ENCODE measurements around the gene HDAC4. TPM values are rescaled to one million over a fixed set of nuclear protein-coding genes. Genes with fewer than 3 reads are reported as not detected.

The HDAC4 gene
- polyA plus RNA-seq, 1 donor (not counting 4 experiments of a cell fraction or from before 2014, with no cell fraction given) = 2.9 TPM

- TF ChIP-seq CTCF (optimal IDR thresholded peaks at IDR 0.05 in 1 of 3, IDR thresholded peaks at IDR 0.05 in 1 of 3, conservative IDR thresholded peaks at IDR 0.05 in 1 of 3; ENCODE audit: extremely low read depth in 1 of 3, insufficient read depth in 2 of 3, low read length in 3 of 3) (no peak), EZH2 (IDR thresholded peaks at IDR 0.05; ENCODE audit: low read length) (no peak)
- no peak for DNase-seq (ENCODE audit: low read depth, low spot score)
- dilution Hi-C loops (cut with MboI; ENCODE audit: extremely low pct_ligation_motif_present, low sequenced_read_pairs) = no loop called here
- no peak overlapping the region for H3K9ac ChIP-seq (ENCODE audit: control insufficient read depth, extremely low read depth, insufficient read depth, low read length)
- no peaks in the 10 kb centered on the region for H4K20me1 ChIP-seq (ENCODE audit: control insufficient read depth, extremely low read depth, insufficient read depth, low read length)
- peaks cover 2% of the 10 kb centered on the region for H3K9me1 ChIP-seq (ENCODE audit: control insufficient read depth, extremely low read depth, insufficient read depth, low read length)
- H2AFZ ChIP-seq (ENCODE audit: control insufficient read depth, low read length) = no peak overlapping the region
- H3K36me3 ChIP-seq (ENCODE audit: control insufficient read depth in 2 of 2, extremely low read depth in 1 of 2, insufficient read depth in 2 of 2, low read length in 2 of 2) = no peaks in the 10 kb centered on the region
- H3K9me3 ChIP-seq (ENCODE audit: control insufficient read depth, low read depth, low read length) = no peaks in the 10 kb centered on the region
- no peaks in the 10 kb centered on the region for H3K27me3 ChIP-seq (ENCODE audit: control insufficient read depth, extremely low read depth, insufficient read depth, low read length)
- H3K4me2 ChIP-seq (ENCODE audit: control insufficient read depth, extremely low read depth, insufficient read depth, low read depth, low read length) = no peak overlapping the region
- H3K4me1 ChIP-seq (ENCODE audit: control insufficient read depth, extremely low read depth, insufficient read depth, low read length) = peaks cover 23% of the 10 kb centered on the region
- no peak overlapping the region for H3K4me3 ChIP-seq (ENCODE audit: control insufficient read depth in 2 of 3, extremely low read depth in 1 of 3, insufficient read depth in 2 of 3, low read depth in 1 of 3, low read length in 3 of 3)
- no peak for FAIRE-seq
- peaks cover 15% of the 10 kb centered on the region for H3K79me2 ChIP-seq (ENCODE audit: control insufficient read depth, insufficient read depth, low read length)
- no peak overlapping the region for H3K27ac ChIP-seq (ENCODE audit: control insufficient read depth, insufficient read depth, low read length)
These were observed 128.9 kb downstream of the HDAC4 start for GRCh38 chr2:239271882-239272281.

- Histone ChIP-seq H3K9me1 (ENCODE audit: control insufficient read depth, extremely low read depth, insufficient read depth, low read length) (peaks cover 2% of the 10 kb centered on the region), H4K20me1 (ENCODE audit: control insufficient read depth, extremely low read depth, insufficient read depth, low read length) (no peaks in the 10 kb centered on the region), H3K4me3 (ENCODE audit: control insufficient read depth in 2 of 3, extremely low read depth in 1 of 3, insufficient read depth in 2 of 3, low read depth in 1 of 3, low read length in 3 of 3) (no peak overlapping the region), H2AFZ (ENCODE audit: control insufficient read depth, low read length) (no peak overlapping the region), H3K4me2 (ENCODE audit: control insufficient read depth, extremely low read depth, insufficient read depth, low read depth, low read length) (no peak overlapping the region), H3K9ac (ENCODE audit: control insufficient read depth, extremely low read depth, insufficient read depth, low read length) (no peak overlapping the region), H3K36me3 (ENCODE audit: control insufficient read depth in 2 of 2, extremely low read depth in 1 of 2, insufficient read depth in 2 of 2, low read length in 2 of 2) (no peaks in the 10 kb centered on the region), H3K9me3 (ENCODE audit: control insufficient read depth, low read depth, low read length) (no peaks in the 10 kb centered on the region), H3K79me2 (ENCODE audit: control insufficient read depth, insufficient read depth, low read length) (peaks cover 15% of the 10 kb centered on the region), H3K4me1 (ENCODE audit: control insufficient read depth, extremely low read depth, insufficient read depth, low read length) (peaks cover 23% of the 10 kb centered on the region), H3K27ac (ENCODE audit: control insufficient read depth, insufficient read depth, low read length) (no peak overlapping the region), H3K27me3 (ENCODE audit: control insufficient read depth, extremely low read depth, insufficient read depth, low read length) (no peaks in the 10 kb centered on the region)
- DNase-seq (ENCODE audit: low read depth, low spot score) (no peak), FAIRE-seq (no peak)
- TF ChIP-seq EZH2 (IDR thresholded peaks at IDR 0.05; ENCODE audit: low read length) (no peak), CTCF (optimal IDR thresholded peaks at IDR 0.05 in 1 of 3, IDR thresholded peaks at IDR 0.05 in 1 of 3, conservative IDR thresholded peaks at IDR 0.05 in 1 of 3; ENCODE audit: extremely low read depth in 1 of 3, insufficient read depth in 2 of 3, low read length in 3 of 3) (no peak)
- dilution Hi-C loops (cut with MboI; ENCODE audit: extremely low pct_ligation_motif_present, low sequenced_read_pairs) = no loop called here
These were observed 129.3 kb downstream of the HDAC4 start for GRCh38 chr2:239271471-239271870.
